Renal cortex interstitium (tissue), 11 donors: ENCODE measurements around the gene SH3BP5. TPM values are rescaled to one million over a fixed set of nuclear protein-coding genes. Genes with fewer than 3 reads are reported as not detected.
A peak's percentile ranks its signal among the peaks of the same experiment; 100 is the strongest.

Experiments
- DNase-seq, 11 donors: peaks; one replicate each; pipeline ENCODE4 v3.0.0-alpha.2; 2013; ENCODE audit warnings: low read depth in 9 of 11, low spot score in 4 of 11; ENCODE audit errors: extremely low read depth in 1 of 11
- polyA plus RNA-seq, 3 donors: library from polyadenylated mRNA; unstranded; fragments of 120-200 nt; gene quantifications; one replicate each; pipeline ENCODE4 v1.2.1, GENCODE V29; 2013; ENCODE audit not compliant: insufficient read length in 3 of 3

SH3BP5 gene
- polyA plus RNA-seq, 3 donors, result 58.1 to 60.9 (median 60.5) TPM

DNA sequence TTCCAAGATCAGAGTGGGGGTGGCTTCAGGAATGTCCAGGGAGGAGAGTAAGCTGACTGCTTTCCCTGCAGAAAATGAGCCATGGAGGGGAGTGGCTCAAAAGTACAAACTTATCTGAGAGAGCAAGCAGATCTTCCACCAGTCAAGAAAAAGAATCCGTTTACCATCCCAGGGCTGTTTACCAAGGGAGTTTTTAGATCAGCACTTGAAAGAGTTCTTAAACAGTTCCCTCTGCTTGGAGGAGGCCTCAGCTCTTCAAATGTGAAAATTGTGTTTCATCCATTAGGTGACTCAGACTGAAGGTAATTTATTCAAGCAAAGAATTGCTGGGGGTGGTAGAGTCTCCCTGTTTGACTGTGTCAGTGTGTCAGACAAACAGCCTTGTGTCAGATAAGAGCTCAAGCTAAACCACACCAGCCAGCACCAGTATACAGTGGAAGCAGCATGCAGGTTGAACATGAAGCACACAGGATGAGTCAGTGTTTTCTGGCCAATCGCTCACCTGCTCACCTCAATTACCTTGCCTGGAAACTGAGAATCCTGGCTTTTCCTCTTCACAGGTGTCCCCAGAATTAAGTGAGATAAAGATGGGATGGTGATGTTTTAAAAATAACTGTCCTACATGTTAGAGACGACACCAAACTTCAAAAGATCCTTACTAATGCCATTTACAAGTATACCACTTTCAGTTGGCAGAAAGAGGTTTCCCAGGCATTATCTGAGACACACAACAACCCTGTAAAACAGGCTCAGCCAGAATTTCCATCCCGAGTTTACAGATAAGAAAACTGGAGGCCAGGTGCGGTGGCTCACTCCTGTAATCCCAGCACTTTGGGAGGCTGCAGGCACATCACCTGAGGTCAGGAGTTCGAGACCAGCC lies 21.7 kb downstream of the SH3BP5 start:
- no peak for DNase-seq

DNA sequence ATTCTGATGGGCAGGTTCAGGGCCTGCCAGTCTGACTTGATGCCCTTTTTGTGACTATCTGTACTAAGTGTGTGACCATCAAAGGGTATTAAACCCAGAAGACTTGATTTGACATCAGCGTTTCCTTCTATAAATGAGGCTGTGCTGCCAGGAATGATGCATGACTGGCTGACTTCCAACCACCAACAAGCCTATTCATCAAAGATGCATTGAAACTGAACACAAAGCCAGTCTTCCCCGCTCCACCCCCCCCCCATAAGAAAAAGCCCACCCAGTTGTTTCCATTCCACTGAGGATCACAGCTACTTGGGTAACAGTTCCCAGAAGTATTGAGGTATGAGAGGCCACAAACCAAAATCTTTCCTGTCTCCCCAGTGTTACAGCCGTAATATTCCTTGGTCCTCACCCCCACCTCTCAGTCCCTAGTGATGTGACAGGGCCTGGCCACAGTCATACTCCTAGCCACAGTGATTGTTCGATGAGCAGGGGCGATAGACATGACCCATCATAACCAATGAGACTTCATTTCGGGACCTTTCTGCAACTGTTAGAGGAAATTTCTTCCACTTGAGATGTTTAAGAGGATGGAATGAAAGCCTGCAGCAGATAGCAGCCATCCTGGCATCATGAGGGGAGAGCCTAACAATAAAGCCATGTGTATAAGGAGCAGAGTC lies 22.6 kb downstream of the SH3BP5 start:
- DNase-seq, result no peak

DNA sequence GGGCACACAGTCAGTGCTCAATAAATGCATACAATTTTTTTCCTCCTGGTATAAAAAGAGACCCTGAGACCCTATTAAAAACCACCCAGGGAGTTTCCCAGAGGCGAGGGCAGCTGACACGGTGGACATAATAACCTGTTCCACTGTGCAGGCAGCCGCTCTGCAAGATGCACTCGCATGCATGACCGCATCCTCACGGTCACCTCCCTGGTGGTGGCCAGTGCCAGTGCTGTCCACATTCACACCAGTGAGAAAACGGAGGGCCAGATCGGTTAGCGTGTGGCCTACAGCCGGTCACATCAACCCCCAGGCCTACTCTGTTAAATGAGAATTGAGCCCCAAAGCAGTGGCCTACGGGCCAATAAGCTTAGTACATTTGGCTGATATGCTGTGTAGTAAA lies 24.8 kb downstream of the SH3BP5 start:
- DNase-seq, result no peak

DNA sequence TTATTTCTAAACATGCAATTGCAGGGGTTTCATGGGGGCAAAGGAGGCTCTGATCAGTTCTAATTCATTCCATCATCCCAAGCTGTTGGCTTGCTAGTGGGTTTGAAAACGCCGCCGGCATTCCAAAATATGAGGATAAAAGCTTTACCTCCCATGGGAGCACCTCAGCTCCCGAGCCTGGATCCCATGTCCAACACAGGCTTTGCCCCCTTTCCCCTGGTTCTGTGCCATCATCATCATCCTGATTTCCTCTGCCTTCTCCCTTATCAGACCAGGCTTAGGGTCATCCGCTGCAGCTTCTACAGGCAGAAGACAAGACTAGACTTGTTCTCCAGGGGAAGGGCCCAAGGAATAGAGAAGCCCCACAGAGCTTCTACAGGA lies 25.4 kb downstream of the SH3BP5 start:
- DNase-seq, result no peak

DNA sequence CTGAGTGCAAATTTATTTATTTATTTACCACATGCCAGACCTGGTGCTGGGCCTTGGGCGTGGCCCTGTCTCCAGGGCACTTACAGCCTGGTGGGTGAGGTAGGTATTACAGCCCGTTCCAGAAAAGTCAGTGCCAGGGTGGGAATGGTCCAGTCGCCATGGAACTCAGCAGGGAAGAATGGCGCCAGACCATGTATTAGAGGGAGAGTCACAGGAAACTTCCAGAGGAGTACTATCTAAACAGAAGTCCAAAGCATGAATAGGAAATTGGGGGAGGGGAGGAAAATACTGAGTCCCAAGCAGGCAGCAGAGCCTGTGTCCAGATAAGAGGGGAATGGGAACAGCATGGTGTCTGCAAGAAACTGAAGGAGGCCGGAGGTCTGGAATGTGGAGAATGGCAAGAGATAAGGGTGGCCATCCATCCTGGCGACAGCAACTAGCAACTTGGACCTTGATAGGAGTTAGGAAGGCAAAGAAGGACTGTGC lies 27.0 kb downstream of the SH3BP5 start:
- no peak for DNase-seq

DNA sequence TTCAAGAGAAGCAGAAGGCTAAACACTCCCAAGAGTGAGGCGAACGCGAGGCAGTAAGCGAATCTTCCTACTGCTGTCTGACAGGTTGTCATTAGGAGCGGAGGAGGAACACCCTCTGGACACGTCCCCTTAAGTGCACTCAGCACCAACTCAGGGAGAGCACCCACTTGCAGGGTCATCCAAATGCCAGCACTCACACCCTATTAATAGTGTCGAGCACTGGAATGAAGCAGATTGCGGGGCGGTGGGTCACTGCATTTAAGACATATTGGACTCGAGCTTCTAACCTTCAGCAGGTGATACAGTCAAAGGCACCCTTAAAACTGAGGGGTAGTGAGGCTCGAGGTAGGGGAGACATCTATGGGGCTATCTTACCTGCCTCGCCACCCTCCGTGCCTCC lies 28.7 kb downstream of the SH3BP5 start:
- no peak for DNase-seq

DNA sequence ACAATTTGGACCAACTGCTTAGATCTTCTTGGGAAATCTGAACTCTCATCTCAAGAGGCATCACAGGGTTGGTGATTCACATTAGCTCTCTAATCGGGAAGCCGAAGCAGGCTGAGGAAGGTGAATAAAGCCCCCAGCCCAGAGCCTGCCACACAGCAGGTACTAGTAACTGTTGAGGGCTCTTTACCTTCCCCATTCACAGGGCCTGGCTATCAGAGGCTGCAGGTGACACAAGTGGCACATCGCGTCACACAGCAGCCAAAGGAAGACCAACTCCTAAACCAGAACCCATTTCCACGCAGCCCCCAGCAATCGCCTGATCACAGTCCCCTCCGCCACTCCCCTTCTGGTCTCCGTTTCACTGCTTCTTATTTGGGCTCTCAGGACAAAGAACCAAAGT lies 29.2 kb downstream of the SH3BP5 start:
- DNase-seq, result no peak

DNA sequence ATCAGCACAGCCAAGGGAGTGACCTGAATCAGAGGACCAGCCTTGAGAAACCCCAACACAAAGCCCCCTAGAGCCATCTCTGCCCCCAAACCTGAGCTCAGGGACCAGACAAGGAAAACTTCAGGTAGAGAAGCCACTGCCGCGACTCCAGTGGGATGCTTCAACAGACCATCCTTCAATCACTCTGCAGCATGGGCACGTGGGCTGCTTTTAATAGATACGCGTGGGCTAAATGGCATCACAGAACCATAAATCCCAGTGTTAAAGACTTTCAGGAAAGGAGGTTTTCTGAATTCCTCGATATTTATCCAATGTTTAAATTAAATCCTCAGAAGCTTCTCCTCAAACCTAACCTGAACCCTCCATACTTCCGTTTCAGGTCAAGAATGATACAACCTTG lies 30.6 kb downstream of the SH3BP5 start:
- no peak for DNase-seq

DNA sequence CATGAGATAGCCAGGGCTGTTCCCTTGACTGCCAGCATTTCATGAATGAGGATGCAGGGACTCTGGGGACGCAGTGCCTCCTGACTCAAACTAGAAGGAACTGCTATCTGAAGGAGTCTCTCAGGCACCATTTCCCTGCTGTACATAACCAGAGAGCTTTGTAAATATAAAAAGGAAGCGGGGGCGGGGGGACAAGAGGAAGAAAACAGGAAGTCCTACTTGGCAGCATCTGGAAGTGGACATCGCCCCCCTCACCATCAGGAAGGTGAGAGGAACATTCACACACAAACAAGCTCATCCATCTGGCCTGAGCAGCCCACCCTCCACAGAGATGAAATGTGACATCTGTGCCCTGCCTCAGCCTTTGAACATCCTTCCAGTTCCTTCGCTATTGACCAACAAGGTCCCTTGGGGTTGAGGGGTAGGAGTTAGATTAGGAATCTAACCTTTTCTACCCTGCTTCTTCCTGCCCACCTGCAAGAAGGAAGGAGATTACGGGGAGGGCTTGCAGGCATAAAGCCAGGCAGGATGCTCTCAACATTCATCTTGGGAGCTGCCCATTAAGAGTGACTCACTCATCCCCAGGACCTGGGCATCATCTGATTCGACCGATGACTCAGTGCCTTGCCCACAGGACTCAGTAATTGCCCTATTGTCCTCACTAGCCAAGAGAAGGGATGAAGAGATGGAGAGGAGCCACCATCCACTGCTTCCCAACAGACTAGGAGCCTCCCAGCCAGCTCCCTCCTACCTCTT lies 31.9 kb downstream of the SH3BP5 start:
- DNase-seq, result no peak

DNA sequence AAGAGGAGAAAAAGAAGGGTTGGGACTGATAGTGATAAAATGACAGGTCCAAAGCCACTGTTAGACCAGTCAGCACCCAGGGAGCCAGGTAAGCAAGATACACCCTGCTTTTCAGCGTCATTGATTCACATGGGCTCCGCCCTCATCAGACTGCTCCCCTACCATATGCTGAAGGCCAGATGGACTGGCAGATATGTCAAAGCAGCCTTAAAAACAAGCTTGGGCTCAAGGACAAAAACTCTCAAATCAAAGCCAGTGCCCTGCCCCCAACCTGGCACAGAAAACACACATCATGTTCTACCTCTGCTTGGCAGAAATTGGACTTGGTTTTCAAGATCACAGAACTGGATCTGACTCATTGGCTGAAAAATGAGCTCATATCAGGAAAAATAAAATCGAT lies 33.4 kb downstream of the SH3BP5 start:
- no peak for DNase-seq

DNA sequence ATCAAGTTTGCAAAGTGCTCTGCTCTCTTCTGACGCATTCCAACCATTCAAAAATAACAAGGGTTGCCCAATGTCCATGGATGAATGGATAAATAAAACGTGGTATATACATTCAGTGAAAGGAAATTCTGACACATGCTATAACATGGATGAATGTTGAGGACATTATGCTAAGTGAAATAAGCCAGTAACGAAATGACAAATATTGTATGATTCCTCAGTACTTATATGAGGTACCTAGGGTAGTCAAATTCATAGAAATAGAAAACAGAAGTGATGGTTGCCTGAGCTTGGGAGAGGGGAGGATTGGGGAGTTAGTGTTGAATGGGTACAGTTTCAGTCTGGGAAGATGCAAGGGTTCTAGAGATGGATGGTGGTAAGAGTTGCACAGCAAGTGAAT lies 33.9 kb downstream of the SH3BP5 start:
- no peak for DNase-seq

DNA sequence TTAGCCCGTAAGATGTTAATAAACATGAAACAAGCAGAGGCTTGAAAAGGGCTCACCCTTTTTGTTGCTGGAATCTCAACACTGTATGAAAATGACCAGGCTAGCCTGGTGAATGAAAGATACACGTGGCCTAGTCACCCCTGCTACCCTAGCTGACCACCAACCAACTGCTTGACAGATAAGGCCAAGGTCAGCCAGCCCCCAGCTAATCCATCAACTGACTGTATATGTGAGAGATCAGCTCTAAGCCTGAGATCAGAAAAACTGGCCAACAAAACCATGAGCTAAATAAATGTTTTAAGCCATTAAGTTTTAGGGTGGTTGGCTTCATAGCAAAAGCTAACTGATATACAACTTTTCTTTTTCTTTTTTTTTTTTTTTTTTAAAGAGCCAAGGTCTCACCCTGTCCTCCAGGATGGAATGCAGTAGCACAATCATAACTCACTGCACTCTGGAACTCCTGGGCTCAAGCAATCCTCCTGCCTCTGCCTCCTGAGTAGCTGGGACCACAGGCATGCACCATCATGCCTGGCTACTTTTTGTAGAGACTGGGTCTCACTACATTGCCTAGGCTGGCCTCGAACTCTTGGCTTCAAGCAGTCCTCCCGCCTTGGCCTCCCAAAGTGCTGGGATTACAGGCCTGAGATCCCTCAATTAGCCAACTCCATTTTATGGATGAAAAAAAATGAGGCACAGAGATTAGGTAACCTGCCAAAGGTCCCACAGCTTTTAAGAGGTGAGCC lies 34.6 kb downstream of the SH3BP5 start:
- no peak for DNase-seq

DNA sequence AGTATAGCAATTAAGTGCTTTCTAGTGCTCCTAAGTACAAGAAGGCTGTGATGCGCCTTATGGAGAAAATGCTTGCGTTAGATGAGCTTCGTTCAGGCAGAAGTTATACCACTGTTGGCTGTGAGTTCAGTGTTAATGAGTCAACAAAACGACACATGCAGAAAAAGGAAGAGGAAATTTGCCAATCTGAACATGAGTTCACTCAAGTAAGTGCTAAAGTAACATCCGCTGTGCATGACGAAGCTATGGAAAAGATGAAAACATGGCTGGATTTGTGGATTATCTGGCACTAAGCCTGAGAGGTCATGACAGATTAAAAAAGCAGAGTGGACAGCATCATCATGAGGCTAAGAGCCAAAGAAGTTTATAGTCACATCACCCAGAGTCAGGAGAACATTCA lies 36.9 kb downstream of the SH3BP5 start:
- no peak for DNase-seq

DNA sequence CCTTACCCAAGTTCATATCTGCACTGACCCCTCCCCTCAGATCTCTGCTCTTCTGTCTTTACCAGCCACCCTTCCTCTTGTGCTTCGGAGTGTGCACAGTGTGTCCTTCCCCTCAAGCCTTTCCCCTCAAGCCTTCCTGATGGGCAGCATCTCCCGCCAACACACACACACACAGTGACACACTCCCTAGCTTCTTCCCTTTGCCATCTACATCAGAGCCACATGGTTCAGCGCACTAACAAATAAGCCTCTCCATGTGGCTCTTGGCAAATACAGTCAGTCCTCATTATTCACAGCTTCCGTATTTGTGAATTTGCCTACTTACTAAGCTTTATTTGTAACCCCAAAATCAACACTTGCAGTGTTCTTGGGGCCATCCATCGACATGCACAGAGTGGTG lies 37.5 kb downstream of the SH3BP5 start:
- no peak for DNase-seq

DNA sequence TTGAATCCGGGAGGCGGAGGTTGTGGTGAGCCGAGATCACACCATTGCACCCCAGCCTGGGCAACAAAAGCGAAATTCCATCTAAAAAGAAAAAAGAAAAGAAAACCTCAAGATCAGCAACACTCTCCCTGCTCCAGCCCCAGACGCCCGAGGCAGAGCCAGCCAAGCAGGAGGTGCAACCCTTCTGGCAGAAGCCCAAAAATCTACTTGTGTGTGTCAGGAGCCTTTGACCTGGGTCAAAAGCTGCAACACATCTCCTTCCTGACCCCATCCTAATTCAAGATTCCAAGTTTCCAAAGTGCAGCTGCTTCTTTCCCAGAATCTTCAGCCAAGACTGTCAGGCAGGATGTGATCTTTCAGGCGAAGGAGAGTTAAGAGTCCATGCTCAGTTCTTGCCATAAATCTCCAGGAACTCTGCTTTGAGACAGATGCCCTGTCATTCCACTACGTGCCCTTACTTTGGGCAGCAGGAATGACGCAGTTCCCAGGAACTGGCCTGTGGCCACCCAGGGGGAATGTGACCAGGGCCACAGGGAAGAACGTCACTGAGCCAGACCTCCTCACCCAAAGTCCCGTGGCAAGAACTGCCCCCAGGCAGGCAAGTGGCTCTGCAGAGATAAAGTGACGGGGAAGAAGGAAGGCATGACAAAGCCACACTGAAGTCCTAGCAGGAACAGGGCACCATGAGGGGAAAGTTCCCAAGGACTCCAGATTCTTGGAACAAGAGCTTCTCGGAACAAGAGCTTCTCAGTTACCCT lies 39.4 kb downstream of the SH3BP5 start:
- DNase-seq, result peak in 5 of 11 donors; percentile 41 to 61 (median 54)

DNA sequence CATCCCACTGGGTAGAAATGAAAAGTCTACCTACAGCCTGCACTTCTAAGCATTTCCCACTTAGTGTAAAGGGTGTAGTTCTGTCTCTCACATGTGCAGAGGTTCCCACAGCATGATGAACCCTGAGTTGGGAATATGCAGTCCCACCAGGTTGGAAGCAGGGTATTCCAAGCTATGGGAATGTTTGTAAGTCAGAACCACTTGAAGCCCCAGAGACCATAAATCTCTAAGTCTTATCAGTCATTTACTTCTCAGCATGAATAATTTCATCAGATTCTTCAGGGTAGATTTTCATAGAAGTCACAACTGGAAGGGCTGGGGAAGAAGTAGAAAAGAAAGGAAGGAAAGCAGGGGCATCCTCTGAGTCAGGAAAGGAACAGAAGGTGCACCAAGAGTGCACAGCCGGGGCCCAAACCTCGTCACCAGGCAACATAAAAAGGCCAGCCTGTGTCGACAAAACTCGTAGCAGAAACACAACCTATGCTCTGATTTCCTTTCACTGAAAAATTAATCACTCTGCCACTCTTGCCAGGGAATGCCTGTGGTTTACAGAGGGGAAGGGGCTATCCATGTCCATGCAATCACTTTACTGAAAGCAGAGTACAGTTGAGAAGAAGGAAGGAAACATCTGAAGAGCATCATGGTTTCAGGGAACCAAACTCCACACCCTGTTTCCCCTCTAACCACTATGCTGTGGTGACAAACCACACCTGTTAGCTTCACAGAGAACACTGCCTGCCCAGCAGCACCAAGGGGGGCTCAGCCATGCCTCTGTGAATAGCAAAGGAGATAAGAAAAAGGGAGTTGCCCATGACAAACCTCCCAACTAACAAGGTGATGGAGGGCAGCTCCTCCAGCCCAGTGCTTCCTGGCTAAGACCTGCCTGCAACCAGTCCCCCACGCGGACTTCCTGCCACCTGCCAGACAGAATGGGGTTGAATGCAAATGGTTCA lies 40.5 kb downstream of the SH3BP5 start:
- DNase-seq, result no peak

DNA sequence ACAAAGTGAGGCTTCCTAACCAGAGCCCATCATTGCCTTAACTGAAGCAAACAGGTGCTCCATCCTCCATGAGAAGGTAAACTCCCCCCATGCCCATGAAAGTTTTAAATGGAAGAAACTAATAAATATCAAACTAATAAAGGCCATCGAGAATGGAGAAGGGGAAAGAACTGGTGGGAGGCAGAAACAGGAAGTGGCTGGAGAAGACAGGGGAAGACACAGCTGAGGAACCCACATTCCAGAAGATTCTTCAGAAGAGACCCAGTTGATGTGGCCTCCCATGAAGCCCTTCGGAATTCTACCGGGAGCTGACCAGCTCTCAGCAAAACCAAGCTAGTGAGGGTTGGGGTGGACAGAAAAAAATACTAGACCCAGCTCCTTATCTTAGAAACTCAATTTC lies 41.6 kb downstream of the SH3BP5 start:
- no peak for DNase-seq
